Measurements from ENCODE around the gene FBXO41.

GRCh38 chr2:73235315-73236028 lies 48.8 kb downstream of the FBXO41 start:
- TF ChIP-seq REST (IDR thresholded peaks at IDR 0.05; ENCODE audit: insufficient read depth in 1 of 2, low read depth in 2 of 2, low read length in 1 of 2) (no peak), CTCF (IDR thresholded peaks at IDR 0.05) (no peak)
